ENCODE results near the gene ARSI.

ARSI gene

GRCh38 chr5:150315245-150315644 is 12.5 kb upstream of the ARSI start:
- H3K4me3 ChIP-seq (ENCODE audit: low read depth, low read length): no peak overlapping the region
- TF ChIP-seq, protein P1, sequence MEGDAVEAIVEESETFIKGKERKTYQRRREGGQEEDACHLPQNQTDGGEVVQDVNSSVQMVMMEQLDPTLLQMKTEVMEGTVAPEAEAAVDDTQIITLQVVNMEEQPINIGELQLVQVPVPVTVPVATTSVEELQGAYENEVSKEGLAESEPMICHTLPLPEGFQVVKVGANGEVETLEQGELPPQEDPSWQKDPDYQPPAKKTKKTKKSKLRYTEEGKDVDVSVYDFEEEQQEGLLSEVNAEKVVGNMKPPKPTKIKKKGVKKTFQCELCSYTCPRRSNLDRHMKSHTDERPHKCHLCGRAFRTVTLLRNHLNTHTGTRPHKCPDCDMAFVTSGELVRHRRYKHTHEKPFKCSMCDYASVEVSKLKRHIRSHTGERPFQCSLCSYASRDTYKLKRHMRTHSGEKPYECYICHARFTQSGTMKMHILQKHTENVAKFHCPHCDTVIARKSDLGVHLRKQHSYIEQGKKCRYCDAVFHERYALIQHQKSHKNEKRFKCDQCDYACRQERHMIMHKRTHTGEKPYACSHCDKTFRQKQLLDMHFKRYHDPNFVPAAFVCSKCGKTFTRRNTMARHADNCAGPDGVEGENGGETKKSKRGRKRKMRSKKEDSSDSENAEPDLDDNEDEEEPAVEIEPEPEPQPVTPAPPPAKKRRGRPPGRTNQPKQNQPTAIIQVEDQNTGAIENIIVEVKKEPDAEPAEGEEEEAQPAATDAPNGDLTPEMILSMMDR (IDR thresholded peaks at IDR 0.05; ENCODE audit: low read depth, low read length): no peak

DNA sequence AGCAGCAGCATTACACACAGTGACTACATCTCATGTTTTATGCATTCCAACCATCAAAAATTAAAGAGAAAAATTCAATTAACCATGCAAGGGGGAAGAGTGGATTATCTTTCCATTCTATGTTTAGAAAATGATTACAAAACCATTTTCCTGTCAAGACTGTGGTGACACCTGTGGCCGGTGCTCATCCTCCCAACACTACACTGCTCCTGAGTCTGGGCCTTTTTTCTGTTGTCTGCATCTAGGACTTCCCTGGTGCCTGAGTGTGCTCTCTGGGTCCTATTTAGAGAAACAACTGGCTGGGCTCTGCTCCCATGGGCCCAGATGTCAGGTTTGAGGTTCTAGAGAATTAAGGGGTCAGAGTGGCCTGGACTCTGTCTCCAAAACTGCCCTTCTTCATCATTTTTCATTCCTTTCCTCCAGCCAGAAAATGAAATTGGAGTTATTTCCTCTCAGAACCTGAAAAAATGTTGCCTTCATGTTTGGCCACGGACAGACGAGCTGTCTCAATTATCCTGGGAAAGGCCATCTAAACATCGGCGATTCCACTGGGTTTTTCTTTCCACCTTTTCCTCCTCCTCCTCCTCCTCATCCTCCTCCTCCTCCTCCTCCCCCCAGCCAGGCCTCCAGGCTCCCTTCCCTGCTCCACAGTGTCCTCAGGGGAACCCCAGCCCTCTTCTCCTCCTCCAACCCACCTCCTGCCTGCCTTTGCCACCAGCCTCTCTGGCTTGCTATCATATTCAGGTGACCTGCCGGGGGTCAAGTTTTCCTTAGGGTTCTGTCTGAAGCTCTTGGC is 11.4 kb upstream of the ARSI start:
- TF ChIP-seq, protein P1 (IDR thresholded peaks at IDR 0.05; ENCODE audit: low read depth, low read length): no peak
- no peak overlapping the region for H3K4me3 ChIP-seq (ENCODE audit: low read depth, low read length)

GRCh38 chr5:150313501-150313900 is 10.8 kb upstream of the ARSI start:
- TF ChIP-seq, protein P1 (IDR thresholded peaks at IDR 0.05; ENCODE audit: low read depth, low read length): no peak
- no peak overlapping the region for H3K4me3 ChIP-seq (ENCODE audit: low read depth, low read length)

GRCh38 chr5:150312518-150312917 is 9.8 kb upstream of the ARSI start:
- TF ChIP-seq, protein P1 (IDR thresholded peaks at IDR 0.05; ENCODE audit: low read depth, low read length): no peak
- H3K4me3 ChIP-seq (ENCODE audit: low read depth, low read length): no peak overlapping the region

DNA sequence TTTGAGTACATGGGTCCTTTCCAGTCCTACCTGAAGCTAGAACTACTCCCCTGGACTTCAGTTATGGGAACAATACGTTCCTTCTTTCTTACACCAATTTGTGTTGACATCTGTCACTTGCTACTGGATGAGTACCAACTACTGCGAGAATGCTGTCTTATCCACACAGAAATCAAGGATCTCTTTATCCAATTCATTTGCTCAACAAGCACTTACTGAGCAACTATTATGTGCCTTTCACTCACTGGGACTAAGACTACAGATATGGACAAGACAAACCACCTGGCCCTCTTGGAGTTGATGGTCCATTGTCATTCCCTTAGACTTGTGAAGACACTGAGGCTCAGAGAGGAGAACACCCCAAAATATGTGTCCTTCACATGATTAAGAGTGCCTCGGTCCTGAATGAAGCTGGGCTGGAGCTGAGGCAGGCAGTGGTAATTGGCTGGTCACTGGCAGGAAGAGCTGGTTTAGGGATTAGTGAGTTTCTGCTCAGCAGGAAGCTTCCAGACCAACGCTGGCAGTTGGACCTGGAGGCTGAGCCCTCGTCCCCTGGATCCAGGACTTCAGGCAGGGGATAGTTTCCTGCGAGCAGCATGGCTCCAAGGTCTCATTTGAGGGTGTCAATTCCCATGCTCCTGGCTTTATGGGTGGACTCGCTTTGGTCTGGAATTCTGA is 8.4 kb upstream of the ARSI start:
- no peak overlapping the region for H3K4me3 ChIP-seq (ENCODE audit: low read depth, low read length)
- TF ChIP-seq, protein P1 (IDR thresholded peaks at IDR 0.05; ENCODE audit: low read depth, low read length): no peak

DNA sequence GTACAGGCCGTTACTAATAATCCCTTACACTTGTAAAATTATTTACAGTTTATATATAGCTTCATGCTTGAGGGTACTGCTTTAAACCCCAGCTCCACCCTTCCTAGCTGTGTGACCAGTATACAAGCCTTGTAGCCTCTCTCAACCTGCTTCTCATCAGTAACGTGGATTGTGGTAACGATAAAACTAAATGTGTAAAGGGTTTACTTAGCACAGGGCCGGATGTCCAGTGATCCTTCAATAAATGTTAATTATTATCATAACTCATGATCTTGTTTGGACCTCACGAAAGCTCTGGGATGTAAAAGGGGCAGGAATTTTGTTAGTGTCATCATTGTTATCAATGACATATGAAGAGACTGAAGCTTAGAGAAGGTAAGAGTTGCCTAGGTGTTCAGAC is 7.5 kb upstream of the ARSI start:
- no peak overlapping the region for H3K4me3 ChIP-seq (ENCODE audit: low read depth, low read length)
- TF ChIP-seq, protein P1 (IDR thresholded peaks at IDR 0.05; ENCODE audit: low read depth, low read length): no peak

DNA sequence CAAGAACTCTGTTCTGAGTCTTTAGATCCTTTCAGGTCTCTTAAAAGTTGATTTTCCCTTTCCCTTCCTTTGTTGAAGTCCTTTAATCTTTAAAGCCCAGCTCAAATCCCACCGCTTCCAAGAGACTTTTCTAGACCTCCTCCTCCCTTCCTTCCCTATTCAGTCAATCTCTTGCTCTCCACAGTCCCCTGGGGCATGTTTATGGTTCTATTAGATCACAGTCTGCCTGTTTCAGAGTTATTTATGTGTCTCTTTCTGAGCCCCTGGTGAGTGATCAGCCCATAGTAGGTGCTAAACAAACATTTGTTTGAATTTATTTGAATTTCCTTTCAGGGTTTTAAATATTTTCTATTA is 7.2 kb upstream of the ARSI start:
- H3K4me3 ChIP-seq (ENCODE audit: low read depth, low read length): no peak overlapping the region
- TF ChIP-seq, protein P1 (IDR thresholded peaks at IDR 0.05; ENCODE audit: low read depth, low read length): no peak

Data from WI38 (cell line).